SK-N-SH treated with all-trans-retinoic acid at 6 μM for 48 hours (cell line): Measurements from ENCODE around the gene ANKRD13D.

ENCODE experiments used
- ARNTL ChIP-seq: fragments of 450-650 bp; formaldehyde crosslinking; IDR thresholded peaks from 2 replicates; pipeline ENCODE4 v1.5.0; 2020; ENCODE audit warnings: low read depth, mild to moderate bottlenecking, moderate library complexity, borderline replicate concordance
- CSDC2 ChIP-seq: fragments of 250-450 bp; sonication (Bioruptor Pico); IDR thresholded peaks from 2 replicates; pipeline ENCODE4 v1.5.0; 2020; ENCODE audit warnings: mild to moderate bottlenecking, moderate library complexity
- SNAI2 ChIP-seq: fragments of 250-450 bp; sonication (Bioruptor Pico); IDR thresholded peaks from 2 replicates; pipeline ENCODE4 v1.5.0; 2020; ENCODE audit warnings: mild to moderate bottlenecking, moderate library complexity
- TOX ChIP-seq: fragments of 250-450 bp; sonication (Bioruptor Pico); IDR thresholded peaks from 2 replicates; pipeline ENCODE4 v1.8.0; 2021; ENCODE audit warnings: mild to moderate bottlenecking, moderate library complexity, borderline replicate concordance
- ZFP3 ChIP-seq: fragments of 250-450 bp; sonication (Bioruptor Pico); IDR thresholded peaks from 2 replicates; pipeline ENCODE4 v1.5.0; 2020; ENCODE audit warnings: mild to moderate bottlenecking, moderate library complexity
- ZNF70 ChIP-seq: fragments of 450-650 bp; formaldehyde crosslinking; IDR thresholded peaks from 2 replicates; pipeline ENCODE4 v1.5.0; 2020; ENCODE audit warnings: mild to moderate bottlenecking, moderate library complexity
- TF ChIP-seq, protein P1 (sequence below): fragments of 250-450 bp; sonication (Bioruptor Pico); IDR thresholded peaks from 2 replicates; pipeline ENCODE4 v1.5.1; 2020; ENCODE audit warnings: low read depth, mild to moderate bottlenecking, moderate library complexity
- TF ChIP-seq, protein P2 (sequence below): fragments of 250-450 bp; sonication (Bioruptor Pico); IDR thresholded peaks from 2 replicates; pipeline ENCODE4 v1.8.0; 2021; ENCODE audit warnings: low read depth, mild to moderate bottlenecking, moderate library complexity, borderline replicate concordance
- TF ChIP-seq, protein P3 (sequence below): fragments of 250-450 bp; sonication (Bioruptor Pico); IDR thresholded peaks from 2 replicates; pipeline ENCODE4 v1.8.0; 2020; ENCODE audit warnings: mild to moderate bottlenecking, moderate library complexity, borderline replicate concordance

DNA sequence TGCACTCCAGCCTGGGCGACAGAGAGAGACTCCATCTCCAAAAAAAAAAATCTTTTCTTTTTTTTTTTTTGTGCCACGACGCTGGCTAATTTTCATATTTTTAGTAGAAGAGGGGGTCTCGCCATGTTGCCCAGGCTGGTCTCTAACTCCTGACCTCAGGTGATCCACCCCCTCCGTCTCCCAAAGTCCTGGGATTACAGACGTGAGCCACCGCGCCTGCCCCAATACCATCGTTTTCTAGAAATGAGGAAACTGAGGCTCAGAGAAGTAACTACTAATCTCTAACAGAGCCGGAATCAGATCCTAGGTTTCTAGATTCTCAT lies 27.7 kb downstream of the ANKRD13D start:
- TF ChIP-seq TOX (CRISPR knock-in tag) (no peak), ZNF70 (CRISPR knock-in tag) (no peak), ARNTL (CRISPR knock-in tag) (no peak), SNAI2 (CRISPR knock-in tag) (no peak), CSDC2 (CRISPR knock-in tag) (no peak), ZFP3 (no peak)
- TF ChIP-seq, protein P1, sequence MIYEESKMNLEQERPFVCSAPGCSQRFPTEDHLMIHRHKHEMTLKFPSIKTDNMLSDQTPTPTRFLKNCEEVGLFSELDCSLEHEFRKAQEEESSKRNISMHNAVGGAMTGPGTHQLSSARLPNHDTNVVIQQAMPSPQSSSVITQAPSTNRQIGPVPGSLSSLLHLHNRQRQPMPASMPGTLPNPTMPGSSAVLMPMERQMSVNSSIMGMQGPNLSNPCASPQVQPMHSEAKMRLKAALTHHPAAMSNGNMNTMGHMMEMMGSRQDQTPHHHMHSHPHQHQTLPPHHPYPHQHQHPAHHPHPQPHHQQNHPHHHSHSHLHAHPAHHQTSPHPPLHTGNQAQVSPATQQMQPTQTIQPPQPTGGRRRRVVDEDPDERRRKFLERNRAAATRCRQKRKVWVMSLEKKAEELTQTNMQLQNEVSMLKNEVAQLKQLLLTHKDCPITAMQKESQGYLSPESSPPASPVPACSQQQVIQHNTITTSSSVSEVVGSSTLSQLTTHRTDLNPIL (CRISPR knock-in tag), result no peak
- TF ChIP-seq, protein P2, sequence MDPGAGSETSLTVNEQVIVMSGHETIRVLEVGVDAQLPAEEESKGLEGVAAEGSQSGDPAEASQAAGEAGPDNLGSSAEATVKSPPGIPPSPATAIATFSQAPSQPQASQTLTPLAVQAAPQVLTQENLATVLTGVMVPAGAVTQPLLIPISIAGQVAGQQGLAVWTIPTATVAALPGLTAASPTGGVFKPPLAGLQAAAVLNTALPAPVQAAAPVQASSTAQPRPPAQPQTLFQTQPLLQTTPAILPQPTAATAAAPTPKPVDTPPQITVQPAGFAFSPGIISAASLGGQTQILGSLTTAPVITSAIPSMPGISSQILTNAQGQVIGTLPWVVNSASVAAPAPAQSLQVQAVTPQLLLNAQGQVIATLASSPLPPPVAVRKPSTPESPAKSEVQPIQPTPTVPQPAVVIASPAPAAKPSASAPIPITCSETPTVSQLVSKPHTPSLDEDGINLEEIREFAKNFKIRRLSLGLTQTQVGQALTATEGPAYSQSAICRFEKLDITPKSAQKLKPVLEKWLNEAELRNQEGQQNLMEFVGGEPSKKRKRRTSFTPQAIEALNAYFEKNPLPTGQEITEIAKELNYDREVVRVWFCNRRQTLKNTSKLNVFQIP (CRISPR knock-in tag), result no peak
- TF ChIP-seq, protein P3, sequence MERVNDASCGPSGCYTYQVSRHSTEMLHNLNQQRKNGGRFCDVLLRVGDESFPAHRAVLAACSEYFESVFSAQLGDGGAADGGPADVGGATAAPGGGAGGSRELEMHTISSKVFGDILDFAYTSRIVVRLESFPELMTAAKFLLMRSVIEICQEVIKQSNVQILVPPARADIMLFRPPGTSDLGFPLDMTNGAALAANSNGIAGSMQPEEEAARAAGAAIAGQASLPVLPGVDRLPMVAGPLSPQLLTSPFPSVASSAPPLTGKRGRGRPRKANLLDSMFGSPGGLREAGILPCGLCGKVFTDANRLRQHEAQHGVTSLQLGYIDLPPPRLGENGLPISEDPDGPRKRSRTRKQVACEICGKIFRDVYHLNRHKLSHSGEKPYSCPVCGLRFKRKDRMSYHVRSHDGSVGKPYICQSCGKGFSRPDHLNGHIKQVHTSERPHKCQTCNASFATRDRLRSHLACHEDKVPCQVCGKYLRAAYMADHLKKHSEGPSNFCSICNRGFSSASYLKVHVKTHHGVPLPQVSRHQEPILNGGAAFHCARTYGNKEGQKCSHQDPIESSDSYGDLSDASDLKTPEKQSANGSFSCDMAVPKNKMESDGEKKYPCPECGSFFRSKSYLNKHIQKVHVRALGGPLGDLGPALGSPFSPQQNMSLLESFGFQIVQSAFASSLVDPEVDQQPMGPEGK (CRISPR knock-in tag), result no peak
